Measurements from ENCODE around the gene HS3ST3A1. TPM values are rescaled to one million over a fixed set of nuclear protein-coding genes. Genes with fewer than 3 reads are reported as not detected.
"Not testable (repeated sequence)": the region's sequence is repeated elsewhere in the genome, so short reads cannot be mapped to it uniquely, and the experiment has no call there.

The HS3ST3A1 gene
- polyA plus RNA-seq, 6 donors from 2014 or later, result 0.21 TPM; not detected in 5

- peaks cover 0 to 3% (median 0%) of the 10 kb centered on the region in 3 donors for H3K4me1 Mint-ChIP-seq
- H3K4me3 Mint-ChIP-seq, result peak overlapping the region in 1 of 8 donors; percentile 61
- ATAC-seq (ENCODE audit: low read depth in 2 of 2), result no peak
- peaks cover 0 to 7% (median 0%) of the 10 kb centered on the region in 3 donors for H3K27me3 Mint-ChIP-seq
- peaks cover 0 to 6% (median 0%) of the 10 kb centered on the region in 7 donors for H3K9me3 Mint-ChIP-seq
- H3K27ac Mint-ChIP-seq, result no peak overlapping the region
- DNase-seq, result no peak
- H3K36me3 Mint-ChIP-seq, result no peaks in the 10 kb centered on the region
These were observed 92.8 kb downstream of the HS3ST3A1 start for GRCh38 chr17:13508896-13509295.

DNA sequence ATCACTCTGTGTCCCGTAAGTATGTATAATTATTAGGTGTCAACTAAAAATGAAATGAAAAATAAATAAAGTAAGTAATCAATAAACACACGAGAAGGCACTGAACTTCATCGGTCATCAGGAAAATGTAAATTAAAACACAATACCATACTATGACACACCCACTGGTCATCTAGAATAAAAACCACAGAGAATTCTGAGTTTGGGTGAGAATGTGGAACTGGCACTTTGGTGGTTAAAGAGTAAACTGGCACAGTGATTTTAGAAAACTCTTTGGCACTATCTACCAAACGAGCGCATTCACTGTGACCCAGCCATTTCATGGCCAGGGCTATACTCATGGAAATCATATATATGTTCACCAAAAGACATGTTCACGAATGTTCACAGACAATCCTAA lies 98.2 kb downstream of the HS3ST3A1 start:
- H3K4me1 Mint-ChIP-seq, result no peaks in the 10 kb centered on the region
- no peaks in the 10 kb centered on the region for H3K36me3 Mint-ChIP-seq
- H3K27me3 Mint-ChIP-seq, result no peaks in the 10 kb centered on the region
- ATAC-seq (ENCODE audit: low read depth in 2 of 2) (no peak), DNase-seq (no peak)
- no peak overlapping the region for H3K27ac Mint-ChIP-seq
- peaks cover 0 to 8% (median 0%) of the 10 kb centered on the region in 7 donors for H3K9me3 Mint-ChIP-seq
- no peak overlapping the region for H3K4me3 Mint-ChIP-seq

GRCh38 chr17:13502263-13502662 lies 99.5 kb downstream of the HS3ST3A1 start:
- Mint-ChIP-seq H3K9me3 (peaks cover 0 to 8% (median 0%) of the 10 kb centered on the region in 7 donors), H3K36me3 (no peaks in the 10 kb centered on the region), H3K4me1 (no peaks in the 10 kb centered on the region), H3K4me3 (no peak overlapping the region), H3K27ac (no peak overlapping the region), H3K27me3 (no peaks in the 10 kb centered on the region)
- ATAC-seq (ENCODE audit: low read depth in 2 of 2) (no peak), DNase-seq (no peak)

- Mint-ChIP-seq H3K27ac (no peak overlapping the region), H3K36me3 (no peaks in the 10 kb centered on the region), H3K4me3 (no peak overlapping the region), H3K4me1 (no peaks in the 10 kb centered on the region), H3K9me3 (peaks cover 0 to 8% (median 0%) of the 10 kb centered on the region in 7 donors), H3K27me3 (no peaks in the 10 kb centered on the region)
- ATAC-seq (ENCODE audit: low read depth in 2 of 2), result no peak
- DNase-seq, result no peak
These were observed 100.8 kb downstream of the HS3ST3A1 start for GRCh38 chr17:13500947-13501346.

GRCh38 chr17:13498184-13498583 lies 103.5 kb downstream of the HS3ST3A1 start:
- no peak overlapping the region for H3K27ac Mint-ChIP-seq
- H3K9me3 Mint-ChIP-seq, result peaks cover 0 to 3% (median 0%) of the 10 kb centered on the region in 7 donors
- no peaks in the 10 kb centered on the region for H3K36me3 Mint-ChIP-seq
- peak overlapping the region in 1 of 8 donors; percentile 10 for H3K4me3 Mint-ChIP-seq
- DNase-seq, result no peak
- H3K27me3 Mint-ChIP-seq, result no peaks in the 10 kb centered on the region
- no peaks in the 10 kb centered on the region for H3K4me1 Mint-ChIP-seq
- ATAC-seq (ENCODE audit: low read depth in 2 of 2), result no peak

DNA sequence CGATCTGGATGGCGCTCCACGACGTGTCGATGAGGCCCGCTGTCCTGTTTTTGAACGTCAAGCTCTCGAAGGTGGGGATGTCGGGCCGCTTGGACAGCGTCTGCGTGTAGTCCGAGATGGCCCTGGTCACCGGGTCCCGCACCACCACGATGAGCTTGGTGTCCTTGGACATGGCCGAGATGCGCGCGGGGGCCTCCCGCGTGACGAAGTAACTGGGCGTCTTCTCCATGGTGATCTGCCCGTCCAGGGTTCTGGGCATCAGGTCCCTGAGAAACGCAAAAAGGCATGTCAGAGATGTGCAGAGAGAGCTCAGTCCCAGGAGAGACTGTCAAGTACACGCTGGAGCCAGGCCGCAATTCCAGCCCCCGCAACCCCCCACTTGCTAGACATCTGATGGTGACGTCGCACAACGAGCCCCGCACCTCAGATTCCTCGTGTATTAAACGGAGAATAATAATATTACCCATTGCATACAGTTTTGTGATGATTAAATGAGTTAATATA lies 105.1 kb downstream of the HS3ST3A1 start:
- H3K4me1 Mint-ChIP-seq; H3K9me3 Mint-ChIP-seq; DNase-seq; H3K27ac Mint-ChIP-seq; ATAC-seq (ENCODE audit: low read depth in 2 of 2); H3K36me3 Mint-ChIP-seq; H3K27me3 Mint-ChIP-seq; H3K4me3 Mint-ChIP-seq: not testable (repeated sequence)

GRCh38 chr17:13495423-13495822 lies 106.3 kb downstream of the HS3ST3A1 start:
- Mint-ChIP-seq H3K9me3 (peaks cover 0 to 3% (median 2%) of the 10 kb centered on the region in 7 donors), H3K27ac (no peak overlapping the region), H3K27me3 (peaks cover 0 to 5% (median 0%) of the 10 kb centered on the region in 3 donors), H3K36me3 (no peaks in the 10 kb centered on the region), H3K4me3 (no peak overlapping the region), H3K4me1 (peaks cover 0 to 5% (median 2%) of the 10 kb centered on the region in 3 donors)
- DNase-seq (no peak), ATAC-seq (ENCODE audit: low read depth in 2 of 2) (no peak)

GRCh38 chr17:13492737-13493122 lies 109.0 kb downstream of the HS3ST3A1 start:
- DNase-seq (no peak), ATAC-seq (ENCODE audit: low read depth in 2 of 2) (no peak)
- peaks cover 0 to 3% (median 2%) of the 10 kb centered on the region in 7 donors for H3K9me3 Mint-ChIP-seq
- H3K27ac Mint-ChIP-seq, result no peak overlapping the region
- H3K27me3 Mint-ChIP-seq, result peaks cover 0 to 5% (median 0%) of the 10 kb centered on the region in 3 donors
- peaks cover 0 to 5% (median 2%) of the 10 kb centered on the region in 3 donors for H3K4me1 Mint-ChIP-seq
- no peaks in the 10 kb centered on the region for H3K36me3 Mint-ChIP-seq
- H3K4me3 Mint-ChIP-seq, result no peak overlapping the region

DNA sequence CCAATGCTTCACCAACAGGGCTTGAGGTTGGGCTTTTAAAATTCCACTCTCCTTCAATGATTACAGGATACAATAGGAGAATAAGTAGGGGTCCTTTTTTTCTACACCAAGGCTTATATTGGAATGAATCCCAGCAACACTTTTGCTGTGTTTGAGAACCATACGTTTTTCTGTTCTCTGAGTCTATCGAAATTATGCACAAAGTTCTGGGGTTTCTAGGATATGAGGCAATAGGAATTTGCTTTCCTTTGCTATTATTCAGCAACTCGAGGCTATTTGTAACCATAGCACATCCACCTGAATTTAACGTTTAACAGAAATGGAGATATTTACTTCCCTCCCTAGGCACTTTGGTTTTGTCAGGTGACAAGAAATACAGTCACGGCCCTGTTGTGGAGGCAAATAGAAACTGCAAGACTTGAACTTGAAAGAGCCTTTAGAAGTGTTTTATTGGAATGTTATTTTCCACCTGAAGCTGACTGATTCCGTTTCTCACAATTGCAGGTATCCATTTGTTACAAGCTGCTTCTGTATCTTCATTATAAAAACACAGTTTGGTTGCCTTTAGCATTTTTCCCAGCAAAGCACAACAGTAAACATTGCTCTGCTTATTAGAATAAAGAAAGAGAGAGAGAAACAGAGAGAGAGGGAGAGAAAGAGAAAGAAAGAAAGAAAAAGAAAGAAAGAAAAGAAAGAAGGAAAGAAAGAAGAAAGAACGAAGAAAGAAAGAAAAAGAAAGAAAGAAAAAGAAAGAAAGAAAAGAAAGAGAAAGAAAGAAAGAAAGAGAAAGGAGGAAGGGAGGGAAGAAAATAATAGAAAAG lies 109.6 kb downstream of the HS3ST3A1 start:
- no peak overlapping the region for H3K27ac Mint-ChIP-seq
- no peak for DNase-seq
- peaks cover 0 to 5% (median 0%) of the 10 kb centered on the region in 3 donors for H3K27me3 Mint-ChIP-seq
- H3K9me3 Mint-ChIP-seq, result peaks cover 0 to 3% (median 3%) of the 10 kb centered on the region in 7 donors
- ATAC-seq (ENCODE audit: low read depth in 2 of 2), result no peak
- no peak overlapping the region for H3K4me3 Mint-ChIP-seq
- H3K36me3 Mint-ChIP-seq, result no peaks in the 10 kb centered on the region
- H3K4me1 Mint-ChIP-seq, result peaks cover 0 to 5% (median 2%) of the 10 kb centered on the region in 3 donors

DNA sequence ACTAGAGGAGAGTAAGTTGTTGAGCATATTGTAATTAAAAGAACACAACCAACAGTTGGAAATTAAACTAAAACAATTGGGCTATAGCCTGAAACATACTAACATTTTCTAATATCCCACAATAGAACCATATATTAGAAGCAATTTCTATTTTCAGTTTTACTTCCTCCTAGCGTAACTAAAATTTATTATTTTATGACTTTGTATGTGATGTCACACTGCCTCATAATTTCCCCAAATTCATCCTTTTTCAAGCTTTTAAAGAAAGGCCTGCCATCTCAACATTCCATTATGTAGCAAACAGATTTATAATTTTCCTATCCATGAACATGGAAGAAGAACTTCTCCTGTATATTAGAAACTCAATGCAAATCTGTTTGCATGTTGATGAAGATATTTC lies 110.2 kb downstream of the HS3ST3A1 start:
- Mint-ChIP-seq H3K4me1 (peaks cover 0 to 5% (median 2%) of the 10 kb centered on the region in 3 donors), H3K4me3 (no peak overlapping the region), H3K27me3 (peaks cover 0 to 9% (median 4%) of the 10 kb centered on the region in 3 donors), H3K9me3 (peaks cover 0 to 3% (median 3%) of the 10 kb centered on the region in 7 donors), H3K36me3 (no peaks in the 10 kb centered on the region), H3K27ac (no peak overlapping the region)
- ATAC-seq (ENCODE audit: low read depth in 2 of 2) (no peak), DNase-seq (no peak)

- Mint-ChIP-seq H3K27ac (no peak overlapping the region), H3K9me3 (peaks cover 0 to 3% (median 3%) of the 10 kb centered on the region in 7 donors), H3K36me3 (no peaks in the 10 kb centered on the region), H3K4me1 (peaks cover 0 to 5% (median 2%) of the 10 kb centered on the region in 3 donors), H3K27me3 (peaks cover 0 to 9% (median 4%) of the 10 kb centered on the region in 3 donors), H3K4me3 (no peak overlapping the region)
- no peak for DNase-seq
- ATAC-seq (ENCODE audit: low read depth in 2 of 2), result no peak
These were observed 110.7 kb downstream of the HS3ST3A1 start for GRCh38 chr17:13490906-13491482.

DNA sequence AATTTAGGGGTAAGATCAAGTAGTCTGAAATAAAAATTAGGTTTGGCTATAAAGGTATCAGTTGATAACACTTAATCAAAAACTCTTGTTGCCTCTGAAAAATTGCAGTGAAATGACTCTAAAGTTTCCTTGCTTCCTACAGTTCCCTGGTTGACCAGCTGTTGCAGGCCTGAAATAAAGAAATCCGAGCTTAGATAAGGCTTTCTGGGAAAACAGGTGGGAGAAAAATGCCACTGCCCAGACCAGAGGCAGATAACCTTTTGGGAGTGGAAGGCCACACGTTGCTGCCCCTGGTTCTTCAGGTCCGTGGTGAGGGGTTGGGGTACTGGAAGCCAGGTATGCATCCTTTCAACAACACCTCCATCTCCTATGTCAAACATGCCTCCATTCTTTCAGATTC lies 111.3 kb downstream of the HS3ST3A1 start:
- H3K4me3 Mint-ChIP-seq, result no peak overlapping the region
- H3K27me3 Mint-ChIP-seq, result peaks cover 0 to 9% (median 4%) of the 10 kb centered on the region in 3 donors
- DNase-seq (no peak), ATAC-seq (ENCODE audit: low read depth in 2 of 2) (no peak)
- H3K27ac Mint-ChIP-seq, result no peak overlapping the region
- no peaks in the 10 kb centered on the region for H3K36me3 Mint-ChIP-seq
- peaks cover 0 to 3% (median 3%) of the 10 kb centered on the region in 7 donors for H3K9me3 Mint-ChIP-seq
- peaks cover 0 to 5% (median 2%) of the 10 kb centered on the region in 3 donors for H3K4me1 Mint-ChIP-seq

GRCh38 chr17:13485327-13485726 lies 116.4 kb downstream of the HS3ST3A1 start:
- no peak overlapping the region for H3K27ac Mint-ChIP-seq
- H3K4me1 Mint-ChIP-seq, result no peaks in the 10 kb centered on the region
- peaks cover 0 to 8% (median 4%) of the 10 kb centered on the region in 3 donors for H3K27me3 Mint-ChIP-seq
- ATAC-seq (ENCODE audit: low read depth in 2 of 2) (no peak), DNase-seq (no peak)
- H3K4me3 Mint-ChIP-seq, result peak overlapping the region in 1 of 8 donors; percentile 29
- H3K9me3 Mint-ChIP-seq, result peaks cover under 1 to 17% (median 14%) of the 10 kb centered on the region in 7 donors
- peaks cover 0 to 5% of the 10 kb centered on the region in 2 donors for H3K36me3 Mint-ChIP-seq
